A172 (cell line): ENCODE measurements around the gene ERH. TPM values are rescaled to one million over a fixed set of nuclear protein-coding genes. Genes with fewer than 3 reads are reported as not detected.
"Not testable (repeated sequence)": the region's sequence is repeated elsewhere in the genome, so short reads cannot be mapped to it uniquely, and the experiment has no call there.

Source experiments
- DNase-seq: peaks from one replicate; pipeline ENCODE4 v3.0.0-alpha.2; 2015; ENCODE audit warnings: low spot score
- total RNA-seq: library from RNA; depleted of rRNA; stranded (reverse); fragments of >200 nt; shearing (Covaris generic); gene quantifications from 2 replicates; pipeline ENCODE4 v1.2.3, GENCODE V29; 2014; rRNA removed

The ERH gene
- 155 and 165 TPM in 2 replicates for total RNA-seq

DNA sequence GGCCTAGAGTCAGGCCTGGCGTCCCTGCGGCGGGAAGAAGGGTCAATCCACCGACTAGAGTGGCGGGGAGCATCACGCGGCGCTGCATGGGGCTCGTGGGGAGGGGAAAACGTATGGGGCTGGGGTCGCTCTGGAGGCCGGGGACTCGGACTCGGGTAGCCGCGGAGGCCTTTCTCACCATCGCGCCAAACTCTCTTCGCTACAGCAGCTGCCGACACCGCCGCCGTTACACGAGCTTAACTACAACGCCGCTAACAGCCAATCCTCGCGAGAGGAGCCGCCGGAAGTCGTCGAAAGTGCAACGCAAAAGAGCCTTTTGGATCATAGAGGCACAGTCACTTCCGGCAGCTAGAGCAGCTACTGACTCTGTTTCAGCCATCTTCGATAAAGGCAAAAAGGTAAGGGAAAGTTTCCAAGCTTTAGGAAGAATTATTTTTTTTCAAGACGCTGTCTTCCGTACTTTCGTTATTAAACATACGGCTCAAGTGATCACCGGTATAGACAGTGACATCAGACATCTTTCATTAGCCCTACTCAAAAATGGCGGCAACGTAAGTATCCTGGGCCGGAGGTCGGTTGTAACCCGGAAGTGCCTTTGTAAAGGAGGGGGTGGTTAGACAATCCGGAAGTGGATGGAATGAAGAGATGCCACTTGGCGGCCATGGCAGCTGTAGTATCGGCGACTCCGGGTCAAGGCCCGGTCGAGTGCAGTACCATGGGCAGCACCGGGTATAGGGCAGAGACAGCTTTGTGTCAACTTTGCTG is at the start of gene ERH, which contains the start of gene SLC39A9:
Gene ERH (minus strand): TSS at position 247 of the 765 bp plus-strand sequence. CDS start 66 bp downstream, at position 181.
Gene SLC39A9 (plus strand): TSS at position 640 of the 765 bp plus-strand sequence. CDS start 678 bp downstream, outside the sequence.
- DNase-seq: peak; percentile 90

- no peak for DNase-seq
Observed at GRCh38 chr14:69443296-69443805, 45.3 kb upstream of the ERH start.

GRCh38 chr14:69441948-69442347 is 43.8 kb upstream of the ERH start:
- no peak for DNase-seq

DNA sequence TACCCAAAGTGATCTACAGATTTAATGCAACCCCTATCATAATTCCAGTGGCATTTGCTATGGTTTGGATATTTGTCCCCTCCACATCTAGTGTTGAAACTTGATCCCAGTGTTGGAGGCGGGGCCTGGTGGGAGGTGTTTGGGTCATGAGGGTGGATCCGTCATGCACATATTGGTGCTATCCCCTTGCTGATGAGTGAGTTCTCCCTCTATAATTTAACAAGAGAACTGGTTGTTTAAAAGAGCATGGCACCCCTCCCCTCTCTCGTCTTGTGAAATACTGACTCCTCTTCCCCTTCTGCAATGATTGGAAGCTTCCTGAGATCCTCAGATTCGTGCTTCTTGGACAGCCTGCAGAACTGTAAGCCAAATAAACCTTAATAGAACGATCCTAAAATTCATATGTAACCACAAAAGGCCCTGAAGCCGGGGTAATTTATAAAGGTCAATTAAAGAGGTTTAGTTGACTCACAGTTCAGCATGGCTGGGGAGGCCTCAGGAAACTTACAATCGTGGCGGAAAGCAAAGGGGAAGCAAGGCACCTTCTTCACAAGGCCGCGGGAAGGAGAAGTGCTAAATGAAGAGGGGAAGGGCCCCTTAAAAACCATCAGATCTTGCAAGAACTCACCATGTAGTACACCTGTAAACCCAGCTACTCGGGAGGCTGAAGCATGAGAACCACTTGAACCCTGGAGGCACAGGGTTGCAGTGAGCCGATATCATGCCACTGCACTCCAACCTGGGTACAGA is 41.6 kb upstream of the ERH start:
- DNase-seq: no peak

DNA sequence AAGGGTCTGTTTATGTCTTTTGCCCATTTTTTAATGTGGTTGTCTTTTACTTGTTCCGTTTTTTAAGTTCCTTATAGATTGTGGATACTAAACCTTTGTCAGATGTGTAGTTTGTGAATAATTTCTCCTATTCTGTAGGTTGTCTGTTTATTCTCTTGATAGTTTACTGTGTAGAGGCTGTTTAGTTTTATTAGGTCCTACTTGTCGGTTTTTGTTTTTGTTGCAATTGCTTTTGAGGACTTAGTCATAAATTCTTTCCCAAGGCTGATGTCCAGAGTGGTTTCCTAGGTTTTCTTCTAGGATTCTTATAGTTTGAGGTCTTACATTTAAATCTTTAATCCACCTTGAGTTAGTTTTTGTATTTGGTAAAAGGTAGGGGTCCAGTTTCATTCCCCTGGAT is 34.3 kb upstream of the ERH start:
- DNase-seq: no peak

DNA sequence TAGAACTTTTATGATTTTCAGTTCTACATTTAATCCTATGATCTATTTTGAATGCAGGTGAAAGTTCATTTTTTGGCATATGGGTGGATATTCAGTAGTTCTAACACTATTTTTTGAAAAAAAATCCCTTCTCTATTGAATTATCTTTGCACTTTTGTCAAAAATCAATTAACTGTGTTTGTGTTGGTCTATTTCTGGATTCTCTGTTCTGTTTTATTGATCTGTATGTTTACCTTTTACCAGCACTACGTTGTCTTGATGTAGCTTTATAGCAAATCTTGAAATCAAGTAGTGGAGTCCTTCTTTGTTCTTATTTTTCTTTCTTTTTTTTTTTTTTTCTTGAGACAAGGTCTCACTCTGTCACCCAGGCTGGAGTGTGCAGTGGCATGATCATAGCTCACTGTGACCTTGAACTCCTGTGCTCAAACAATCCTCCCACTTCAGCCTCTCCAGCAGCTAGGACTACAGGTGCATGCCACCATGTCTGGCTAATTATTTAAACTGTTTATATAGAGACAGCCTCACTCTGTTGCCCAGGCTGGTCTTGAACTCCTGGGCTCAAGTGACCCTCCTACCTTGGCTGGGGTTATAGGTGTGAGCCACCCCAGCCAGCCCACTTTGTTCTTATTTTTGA is 32.3 kb upstream of the ERH start:
- DNase-seq: no peak

GRCh38 chr14:69429643-69430042 is 31.5 kb upstream of the ERH start:
- DNase-seq: no peak

GRCh38 chr14:69428289-69428998 is 30.3 kb upstream of the ERH start:
- DNase-seq: no peak

GRCh38 chr14:69427596-69427995 is 29.5 kb upstream of the ERH start:
- no peak for DNase-seq

GRCh38 chr14:69424149-69424923 is 26.2 kb upstream of the ERH start:
- DNase-seq: no peak

DNA sequence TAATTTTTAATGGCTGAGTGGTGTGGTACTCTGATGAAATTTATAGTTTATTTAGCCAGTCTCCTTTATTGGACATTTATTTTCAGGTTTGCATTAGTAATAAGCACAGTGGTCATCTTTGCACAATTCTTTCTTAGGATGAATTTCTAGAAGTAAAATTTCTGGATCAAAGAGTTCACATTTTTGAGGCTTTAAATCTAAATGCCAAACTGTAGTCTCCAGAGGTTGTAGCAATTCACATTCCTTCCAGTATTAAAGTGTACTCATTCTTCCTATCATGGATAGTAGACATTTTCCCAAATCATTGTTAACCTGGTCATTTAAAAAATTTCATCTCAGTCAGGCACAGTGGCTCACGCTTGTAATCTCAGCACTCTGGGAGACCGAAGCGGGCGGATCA is 25.2 kb upstream of the ERH start:
- DNase-seq: no peak

DNA sequence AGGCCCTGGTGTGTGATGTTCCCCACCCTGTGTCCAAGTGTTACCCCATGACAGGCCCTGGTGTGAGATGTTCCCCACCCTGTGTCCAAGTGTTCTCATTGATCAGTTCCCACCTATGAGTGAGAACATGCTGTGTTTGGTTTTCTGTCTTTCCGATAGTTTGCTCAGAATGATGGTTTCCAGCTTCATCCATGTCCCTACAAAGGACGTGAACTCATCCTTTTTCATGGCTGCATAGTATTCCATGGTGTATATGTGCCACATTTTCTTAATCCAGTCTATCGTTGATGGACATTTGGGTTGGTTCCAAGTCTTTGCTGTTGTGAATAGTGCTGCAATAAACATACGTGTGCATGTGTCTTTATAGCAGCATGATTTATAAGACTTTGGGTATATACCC is 18.0 kb upstream of the ERH start:
- not testable (repeated sequence) for DNase-seq

- no peak for DNase-seq
Observed at GRCh38 chr14:69413483-69413882, 15.4 kb upstream of the ERH start.

DNA sequence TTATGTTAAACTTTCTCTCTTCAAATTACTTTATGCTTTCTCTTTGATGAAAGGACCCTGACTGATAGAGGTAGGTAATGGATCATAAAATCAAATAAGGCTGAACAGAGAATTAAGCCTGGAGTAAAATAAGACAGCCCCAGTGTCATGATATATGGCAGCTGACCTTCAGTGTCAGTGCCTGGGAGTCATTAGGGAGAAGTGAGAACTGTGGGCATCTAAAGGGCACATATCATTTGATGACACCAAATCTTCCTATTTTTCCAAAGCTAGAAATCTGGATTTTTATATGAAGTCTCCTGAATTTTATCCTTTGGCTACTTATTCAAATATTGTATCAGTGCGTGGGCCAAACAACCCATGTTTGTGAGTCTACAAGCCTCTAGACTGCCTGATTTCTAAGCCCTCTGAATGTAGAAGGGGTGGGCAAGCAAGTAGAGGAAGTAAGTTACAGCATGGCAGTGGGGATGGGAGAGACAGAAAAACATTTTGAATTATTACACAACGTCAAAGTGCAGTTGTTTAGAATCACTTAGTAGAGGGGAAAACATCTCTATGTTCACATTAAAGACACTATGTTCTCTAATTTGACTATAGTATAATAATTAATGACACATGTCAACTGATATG is 10.3 kb upstream of the ERH start:
- DNase-seq: no peak

DNA sequence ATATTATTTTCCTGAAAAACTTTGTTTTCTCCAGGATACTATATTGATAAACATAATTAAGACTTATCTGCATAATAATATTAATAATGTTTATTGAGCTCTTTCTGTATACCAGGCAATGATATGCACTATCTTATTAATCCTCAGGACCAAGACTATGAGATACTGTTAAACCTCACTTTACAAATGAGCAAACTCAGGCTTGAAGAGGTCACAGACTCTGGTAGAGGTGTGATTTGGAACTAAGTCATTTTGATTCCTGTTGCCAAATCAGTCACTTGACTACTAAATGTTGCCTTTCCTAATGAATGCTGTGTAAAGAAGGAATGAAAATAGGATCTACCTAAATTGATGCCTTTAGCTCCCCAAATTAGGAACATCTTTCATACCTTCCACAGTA is 7.7 kb upstream of the ERH start:
- no peak for DNase-seq

DNA sequence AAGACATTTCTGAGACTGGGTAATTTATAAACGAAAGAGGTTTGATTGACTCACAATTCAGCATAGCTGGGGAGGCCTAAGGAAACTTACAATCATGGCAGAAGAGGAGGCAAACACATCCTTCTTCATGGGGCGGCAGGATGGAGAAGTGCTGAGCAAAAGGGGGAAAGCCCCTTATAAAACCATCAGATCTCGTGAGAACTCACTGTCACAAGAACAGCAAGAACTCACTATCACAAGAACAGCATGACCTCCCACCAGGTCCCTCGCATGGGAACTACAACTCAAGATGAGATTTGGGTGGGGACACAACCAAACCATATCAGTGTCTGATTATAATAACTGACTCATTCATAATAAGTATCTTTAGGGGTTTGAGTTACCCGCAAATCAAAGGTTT is 6.8 kb upstream of the ERH start:
- no peak for DNase-seq

GRCh38 chr14:69404478-69404877 is 6.4 kb upstream of the ERH start:
- DNase-seq: no peak

GRCh38 chr14:69401841-69402240 is 3.7 kb upstream of the ERH start:
- no peak for DNase-seq

DNA sequence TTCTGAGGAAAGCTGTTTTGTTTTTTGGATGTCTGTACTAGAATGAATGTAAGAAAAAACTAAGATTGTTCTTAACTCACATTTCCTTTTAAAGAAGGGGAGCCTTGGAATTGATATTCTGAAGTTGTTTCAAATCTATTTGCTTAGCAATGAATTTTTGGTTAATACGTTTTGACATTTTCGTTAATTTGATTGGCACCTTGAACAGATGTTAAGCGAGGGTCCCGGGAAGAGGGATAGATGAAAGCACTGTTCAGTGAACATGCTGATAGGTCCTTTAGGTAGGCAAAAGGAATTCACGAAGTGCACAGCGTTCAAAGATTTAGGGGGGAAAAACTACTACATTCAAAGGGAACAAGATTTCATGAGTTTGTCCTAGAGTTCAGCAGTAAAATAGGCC is 2.1 kb upstream of the ERH start:
- no peak for DNase-seq

GRCh38 chr14:69399750-69400149 is 1.7 kb upstream of the ERH start:
- no peak for DNase-seq
